ENCODE data around the gene TUBAL3.

DNA sequence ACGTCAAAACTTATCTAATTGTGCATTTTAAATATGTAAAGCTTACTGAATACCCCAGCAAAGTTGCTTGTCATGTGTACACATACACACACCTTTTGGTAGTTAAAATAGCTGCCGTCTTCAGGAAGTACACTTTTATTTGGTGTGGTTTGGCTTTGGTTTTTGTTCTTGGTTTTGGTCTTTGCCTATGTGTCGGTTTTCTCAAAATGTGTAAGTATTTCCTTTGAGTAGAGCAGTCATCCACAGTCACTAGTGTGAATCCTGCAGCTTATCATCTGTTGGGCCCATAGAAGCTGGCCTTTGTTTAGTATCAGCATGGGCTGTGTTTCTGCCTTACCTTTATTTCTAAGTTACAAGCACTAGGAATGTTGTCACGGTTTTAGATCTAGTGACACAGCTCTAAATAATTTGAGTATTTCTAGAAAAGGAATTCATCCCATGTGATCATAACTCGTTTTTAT, 43.0 kb upstream of the TUBAL3 start:
- TF ChIP-seq, protein P1, sequence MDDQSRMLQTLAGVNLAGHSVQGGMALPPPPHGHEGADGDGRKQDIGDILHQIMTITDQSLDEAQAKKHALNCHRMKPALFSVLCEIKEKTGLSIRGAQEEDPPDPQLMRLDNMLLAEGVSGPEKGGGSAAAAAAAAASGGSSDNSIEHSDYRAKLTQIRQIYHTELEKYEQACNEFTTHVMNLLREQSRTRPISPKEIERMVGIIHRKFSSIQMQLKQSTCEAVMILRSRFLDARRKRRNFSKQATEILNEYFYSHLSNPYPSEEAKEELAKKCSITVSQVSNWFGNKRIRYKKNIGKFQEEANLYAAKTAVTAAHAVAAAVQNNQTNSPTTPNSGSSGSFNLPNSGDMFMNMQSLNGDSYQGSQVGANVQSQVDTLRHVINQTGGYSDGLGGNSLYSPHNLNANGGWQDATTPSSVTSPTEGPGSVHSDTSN (IDR thresholded peaks at IDR 0.05): no peak
- TF ChIP-seq CHD2 (IDR thresholded peaks at IDR 0.05; ENCODE audit: low read length, partially characterized antibody): no peak
- TF ChIP-seq, protein P2, sequence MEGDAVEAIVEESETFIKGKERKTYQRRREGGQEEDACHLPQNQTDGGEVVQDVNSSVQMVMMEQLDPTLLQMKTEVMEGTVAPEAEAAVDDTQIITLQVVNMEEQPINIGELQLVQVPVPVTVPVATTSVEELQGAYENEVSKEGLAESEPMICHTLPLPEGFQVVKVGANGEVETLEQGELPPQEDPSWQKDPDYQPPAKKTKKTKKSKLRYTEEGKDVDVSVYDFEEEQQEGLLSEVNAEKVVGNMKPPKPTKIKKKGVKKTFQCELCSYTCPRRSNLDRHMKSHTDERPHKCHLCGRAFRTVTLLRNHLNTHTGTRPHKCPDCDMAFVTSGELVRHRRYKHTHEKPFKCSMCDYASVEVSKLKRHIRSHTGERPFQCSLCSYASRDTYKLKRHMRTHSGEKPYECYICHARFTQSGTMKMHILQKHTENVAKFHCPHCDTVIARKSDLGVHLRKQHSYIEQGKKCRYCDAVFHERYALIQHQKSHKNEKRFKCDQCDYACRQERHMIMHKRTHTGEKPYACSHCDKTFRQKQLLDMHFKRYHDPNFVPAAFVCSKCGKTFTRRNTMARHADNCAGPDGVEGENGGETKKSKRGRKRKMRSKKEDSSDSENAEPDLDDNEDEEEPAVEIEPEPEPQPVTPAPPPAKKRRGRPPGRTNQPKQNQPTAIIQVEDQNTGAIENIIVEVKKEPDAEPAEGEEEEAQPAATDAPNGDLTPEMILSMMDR (IDR thresholded peaks at IDR 0.05): no peak
- TF ChIP-seq SIN3A (IDR thresholded peaks at IDR 0.05; ENCODE audit: borderline replicate concordance, low read depth, low read length): no peak
- TF ChIP-seq FOXM1 (IDR thresholded peaks at IDR 0.05; ENCODE audit: low read depth): no peak
- TF ChIP-seq EP300 (IDR thresholded peaks at IDR 0.05; ENCODE audit: borderline replicate concordance in 1 of 2, low read depth in 1 of 2, low read length in 1 of 2): no peak
- TF ChIP-seq RXRA (IDR thresholded peaks at IDR 0.05; ENCODE audit: borderline replicate concordance, low read depth): no peak
- TF ChIP-seq, protein P3, sequence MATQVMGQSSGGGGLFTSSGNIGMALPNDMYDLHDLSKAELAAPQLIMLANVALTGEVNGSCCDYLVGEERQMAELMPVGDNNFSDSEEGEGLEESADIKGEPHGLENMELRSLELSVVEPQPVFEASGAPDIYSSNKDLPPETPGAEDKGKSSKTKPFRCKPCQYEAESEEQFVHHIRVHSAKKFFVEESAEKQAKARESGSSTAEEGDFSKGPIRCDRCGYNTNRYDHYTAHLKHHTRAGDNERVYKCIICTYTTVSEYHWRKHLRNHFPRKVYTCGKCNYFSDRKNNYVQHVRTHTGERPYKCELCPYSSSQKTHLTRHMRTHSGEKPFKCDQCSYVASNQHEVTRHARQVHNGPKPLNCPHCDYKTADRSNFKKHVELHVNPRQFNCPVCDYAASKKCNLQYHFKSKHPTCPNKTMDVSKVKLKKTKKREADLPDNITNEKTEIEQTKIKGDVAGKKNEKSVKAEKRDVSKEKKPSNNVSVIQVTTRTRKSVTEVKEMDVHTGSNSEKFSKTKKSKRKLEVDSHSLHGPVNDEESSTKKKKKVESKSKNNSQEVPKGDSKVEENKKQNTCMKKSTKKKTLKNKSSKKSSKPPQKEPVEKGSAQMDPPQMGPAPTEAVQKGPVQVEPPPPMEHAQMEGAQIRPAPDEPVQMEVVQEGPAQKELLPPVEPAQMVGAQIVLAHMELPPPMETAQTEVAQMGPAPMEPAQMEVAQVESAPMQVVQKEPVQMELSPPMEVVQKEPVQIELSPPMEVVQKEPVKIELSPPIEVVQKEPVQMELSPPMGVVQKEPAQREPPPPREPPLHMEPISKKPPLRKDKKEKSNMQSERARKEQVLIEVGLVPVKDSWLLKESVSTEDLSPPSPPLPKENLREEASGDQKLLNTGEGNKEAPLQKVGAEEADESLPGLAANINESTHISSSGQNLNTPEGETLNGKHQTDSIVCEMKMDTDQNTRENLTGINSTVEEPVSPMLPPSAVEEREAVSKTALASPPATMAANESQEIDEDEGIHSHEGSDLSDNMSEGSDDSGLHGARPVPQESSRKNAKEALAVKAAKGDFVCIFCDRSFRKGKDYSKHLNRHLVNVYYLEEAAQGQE (IDR thresholded peaks at IDR 0.05; ENCODE audit: low read depth, low read length): no peak
- TF ChIP-seq, protein P4, sequence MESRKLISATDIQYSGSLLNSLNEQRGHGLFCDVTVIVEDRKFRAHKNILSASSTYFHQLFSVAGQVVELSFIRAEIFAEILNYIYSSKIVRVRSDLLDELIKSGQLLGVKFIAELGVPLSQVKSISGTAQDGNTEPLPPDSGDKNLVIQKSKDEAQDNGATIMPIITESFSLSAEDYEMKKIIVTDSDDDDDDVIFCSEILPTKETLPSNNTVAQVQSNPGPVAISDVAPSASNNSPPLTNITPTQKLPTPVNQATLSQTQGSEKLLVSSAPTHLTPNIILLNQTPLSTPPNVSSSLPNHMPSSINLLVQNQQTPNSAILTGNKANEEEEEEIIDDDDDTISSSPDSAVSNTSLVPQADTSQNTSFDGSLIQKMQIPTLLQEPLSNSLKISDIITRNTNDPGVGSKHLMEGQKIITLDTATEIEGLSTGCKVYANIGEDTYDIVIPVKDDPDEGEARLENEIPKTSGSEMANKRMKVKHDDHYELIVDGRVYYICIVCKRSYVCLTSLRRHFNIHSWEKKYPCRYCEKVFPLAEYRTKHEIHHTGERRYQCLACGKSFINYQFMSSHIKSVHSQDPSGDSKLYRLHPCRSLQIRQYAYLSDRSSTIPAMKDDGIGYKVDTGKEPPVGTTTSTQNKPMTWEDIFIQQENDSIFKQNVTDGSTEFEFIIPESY (IDR thresholded peaks at IDR 0.05; ENCODE audit: borderline replicate concordance, low read depth): no peak
- TF ChIP-seq YY1 (IDR thresholded peaks at IDR 0.05; ENCODE audit: low read depth): no peak
- no peak for TF ChIP-seq SMC3 (IDR thresholded peaks at IDR 0.05; ENCODE audit: low read depth, low read length)

Data from SK-N-SH (cell line).